Measurements from ENCODE around the gene RAB34.

RAB34 gene

GRCh38 chr17:28686296-28686695 lies 31.4 kb downstream of the RAB34 start:
- no peak for DNase-seq (ENCODE audit: low read depth in 1 of 2, low spot score in 1 of 2)

GRCh38 chr17:28685366-28685765 lies 32.3 kb downstream of the RAB34 start:
- DNase-seq (ENCODE audit: low read depth in 1 of 2, low spot score in 1 of 2): no peak

- no peak for DNase-seq (ENCODE audit: low read depth in 1 of 2, low spot score in 1 of 2)
Observed at GRCh38 chr17:28684963-28685362, 32.7 kb downstream of the RAB34 start.

- no peak for DNase-seq (ENCODE audit: low read depth in 1 of 2, low spot score in 1 of 2)
Observed at GRCh38 chr17:28682655-28683054, 35.0 kb downstream of the RAB34 start.

GRCh38 chr17:28675980-28676379 lies 41.7 kb downstream of the RAB34 start:
- DNase-seq (ENCODE audit: low read depth in 1 of 2, low spot score in 1 of 2): no peak

GRCh38 chr17:28675490-28675889 lies 42.2 kb downstream of the RAB34 start:
- DNase-seq (ENCODE audit: low read depth in 1 of 2, low spot score in 1 of 2): no peak

- DNase-seq (ENCODE audit: low read depth in 1 of 2, low spot score in 1 of 2): no peak
Observed at GRCh38 chr17:28669918-28670317, 47.8 kb downstream of the RAB34 start.

GRCh38 chr17:28667870-28668269 lies 49.8 kb downstream of the RAB34 start:
- no peak for DNase-seq (ENCODE audit: low read depth in 1 of 2, low spot score in 1 of 2)

- no peak for DNase-seq (ENCODE audit: low read depth in 1 of 2, low spot score in 1 of 2)
Observed at GRCh38 chr17:28665994-28666393, 51.7 kb downstream of the RAB34 start.
